Endothelial cell of umbilical vein (primary cell): ENCODE measurements around the gene CBLB. TPM values are rescaled to one million over a fixed set of nuclear protein-coding genes. Genes with fewer than 3 reads are reported as not detected.

Source experiments
- BruUV-seq: library from RNA; stranded (reverse); fragments of 400-500 nt; replicated peaks from 2 replicates; lab custom pipeline; 2021; lab: Mats Ljungman, UMichigan
- CTCF ChIA-PET: fragments of 300-600, 350-600 bp; sonication (Branson Sonifier 250); formaldehyde crosslinking; loops from one replicate; lab custom pipeline; 2021; ENCODE audit warnings: antibody characterized with exemption, inconsistent platforms; lab: Charles Lee
- POLR2A ChIA-PET: fragments of 300-600, 350-600 bp; sonication (Branson Sonifier 250); formaldehyde crosslinking; loops from one replicate; lab custom pipeline; 2021; ENCODE audit warnings: antibody characterized with exemption, inconsistent platforms; lab: Charles Lee
- DNase-seq: peaks from one replicate; pipeline ENCODE4 v3.0.0-alpha.2; 2011; ENCODE audit warnings: low read depth, low spot score
- FAIRE-seq: peaks from 2 replicates; lab custom pipeline; 2011; peaks lifted over from hg19 to GRCh38; lab: Jason Lieb, UNC
- H2AFZ ChIP-seq: 2 replicates; pipeline ENCODE4 v1.6.0; 2012; ENCODE audit warnings: low read depth, low read length, control low read depth, inconsistent platforms
- H3K27ac ChIP-seq: 2 replicates; pipeline ENCODE4 v1.5.1; 2011; ENCODE audit warnings: low read depth, mild to moderate bottlenecking, control low read depth, low read length, moderate library complexity; ENCODE audit not compliant: insufficient read depth
- H3K27me3 ChIP-seq, 2 experiments: 2 replicates each; pipeline versions ENCODE4 v1.6.0 to v1.6.1; 2011; ENCODE audit warnings: low read length in 2 of 2, mixed read lengths in 1 of 2; ENCODE audit not compliant: control insufficient read depth in 2 of 2, insufficient read depth in 2 of 2
- H3K36me3 ChIP-seq, 2 experiments: 2 replicates in 1 of 2; 3 replicates in 1 of 2; pipeline ENCODE4 v1.5.1; 2011; ENCODE audit warnings: low read length in 2 of 2, mild to moderate bottlenecking in 1 of 2, moderate library complexity in 1 of 2; ENCODE audit not compliant: control insufficient read depth in 2 of 2, insufficient read depth in 2 of 2; ENCODE audit errors: extremely low read depth in 1 of 2
- H3K4me1 ChIP-seq: 3 replicates; pipeline ENCODE4 v1.5.1; 2011; ENCODE audit warnings: mild to moderate bottlenecking, low read length; ENCODE audit not compliant: control insufficient read depth, insufficient read depth; ENCODE audit errors: extremely low read depth
- H3K4me2 ChIP-seq: 2 replicates; pipeline ENCODE4 v1.6.1; 2011; ENCODE audit warnings: low read length, control low read depth, mixed read lengths; ENCODE audit not compliant: insufficient read depth
- H3K4me3 ChIP-seq, 3 experiments: fragments of 200-600 bp in 1 of 3; sonication (generic), shearing (Covaris generic) in 1 of 3; replicated peaks in 1 of 3; 2 replicates each; pipeline ENCODE4 v1.5.1; 2011 to 2016; ENCODE audit warnings: control low read depth in 3 of 3, low read length in 3 of 3, mild to moderate bottlenecking in 2 of 3, inconsistent platforms in 1 of 3, low read depth in 1 of 3, moderate library complexity in 1 of 3; ENCODE audit not compliant: insufficient read depth in 1 of 3
- H3K79me2 ChIP-seq: 2 replicates; pipeline ENCODE4 v1.6.0; 2012; ENCODE audit warnings: low read length, inconsistent platforms; ENCODE audit not compliant: control insufficient read depth, insufficient read depth
- H3K9ac ChIP-seq: replicated peaks from 2 replicates; pipeline ENCODE3; 2011; ENCODE audit warnings: low read length, control low read depth; ENCODE audit not compliant: insufficient read depth; ENCODE audit errors: extremely low read depth
- H3K9me1 ChIP-seq: replicated peaks from 3 replicates; pipeline ENCODE4 v1.6.0; 2011; ENCODE audit warnings: mild to moderate bottlenecking, low read length; ENCODE audit not compliant: control insufficient read depth, insufficient read depth; ENCODE audit errors: extremely low read depth
- H3K9me3 ChIP-seq: replicated peaks from 2 replicates; pipeline ENCODE4 v1.5.1; 2012; ENCODE audit warnings: low read length, inconsistent platforms; ENCODE audit not compliant: control insufficient read depth, insufficient read depth
- H4K20me1 ChIP-seq: replicated peaks from 2 replicates; pipeline ENCODE3; 2011; ENCODE audit warnings: mild to moderate bottlenecking, low read length; ENCODE audit not compliant: control insufficient read depth, insufficient read depth; ENCODE audit errors: extremely low read depth
- CTCF ChIP-seq, 2 donors: IDR thresholded peaks; 1 replicate in 1 of 2; 2 replicates in 1 of 2; pipeline ENCODE4 v1.5.1; 2011; ENCODE audit warnings: low read length in 2 of 2, mild to moderate bottlenecking in 2 of 2, moderate library complexity in 2 of 2, control low read depth in 1 of 2, inconsistent platforms in 1 of 2, low read depth in 1 of 2; ENCODE audit not compliant: insufficient read depth in 1 of 2; ENCODE audit errors: extremely low read depth in 1 of 2
- EZH2 ChIP-seq: IDR thresholded peaks from 2 replicates; pipeline ENCODE4 v1.6.1; 2012; ENCODE audit warnings: borderline replicate concordance, low read depth, mild to moderate bottlenecking, moderate library complexity, low read length, inconsistent platforms; ENCODE audit not compliant: severe bottlenecking
- FOS ChIP-seq: IDR thresholded peaks from 2 replicates; pipeline ENCODE4 v1.6.1; 2011; ENCODE audit warnings: mild to moderate bottlenecking, low read length, moderate library complexity, borderline replicate concordance; ENCODE audit not compliant: insufficient read depth
- GATA2 ChIP-seq: IDR thresholded peaks from 2 replicates; pipeline ENCODE4 v1.7.0; 2011; ENCODE audit warnings: low read depth, mild to moderate bottlenecking, moderate library complexity, mixed read lengths, low read length; ENCODE audit not compliant: insufficient read length, insufficient read depth
- JUN ChIP-seq: IDR thresholded peaks from 2 replicates; pipeline ENCODE4 v1.6.1; 2011; ENCODE audit warnings: borderline replicate concordance, low read depth; ENCODE audit not compliant: insufficient read length, insufficient read depth
- MAX ChIP-seq: IDR thresholded peaks from 2 replicates; pipeline ENCODE4 v1.6.1; 2011; ENCODE audit not compliant: insufficient read depth, insufficient read length
- MYC ChIP-seq: IDR thresholded peaks from one replicate; pipeline ENCODE4 v1.6.1; 2011; ENCODE audit warnings: mild to moderate bottlenecking, low read depth, low read length
- POLR2A ChIP-seq: IDR thresholded peaks from 2 replicates; pipeline ENCODE4 v1.6.1; 2012; ENCODE audit warnings: low read depth, mild to moderate bottlenecking, control low read depth, low read length
- POLR2AphosphoS5 ChIP-seq: IDR thresholded peaks from 2 replicates; pipeline ENCODE4 v1.6.1; 2012; ENCODE audit warnings: low read depth, mild to moderate bottlenecking, control low read depth, low read length, moderate library complexity; ENCODE audit not compliant: insufficient read depth
- dilution Hi-C: fragments of 300-500 bp; cut with MboI; formaldehyde crosslinking; loops from one replicate; pipeline ENCODE4 v1.15.0; 2019; ENCODE audit warnings: low sequenced_read_pairs; ENCODE audit not compliant: extremely low pct_ligation_motif_present
- intact Hi-C: fragments of 100-400 bp; cut with micrococcal nuclease; formaldehyde crosslinking; loops from one replicate; pipeline ENCODE4 v1.10.0; 2022
- polyA plus RNA-seq, 4 experiments: library from polyadenylated mRNA; depleted of rRNA in 3 of 4; stranded (reverse) in 3 of 4; unstranded in 1 of 4; fragments of >200 nt; gene quantifications; 2 replicates each; pipeline versions ENCODE4 v1.2.1 to v1.2.3, GENCODE V29; 2011 to 2012; ENCODE audit warnings: missing spikeins in 1 of 4
- total RNA-seq: library from RNA; stranded (reverse); gene quantifications from 2 replicates; pipeline ENCODE4 v1.2.3, GENCODE V29; 2021

Gene CBLB
- total and polyA plus RNA-seq, 2 donors (not counting 3 experiments of a cell fraction or from before 2014, with no cell fraction given) = 17.8 to 39.6 TPM

- no peaks in the 10 kb centered on the region for H3K9me1 ChIP-seq
- intact Hi-C loops (no loop called here), dilution Hi-C loops (no loop called here)
- H3K4me1 ChIP-seq = no peaks in the 10 kb centered on the region
- DNase-seq (no peak), FAIRE-seq (no peak)
- no peak overlapping the region for H3K4me2 ChIP-seq
- TF ChIP-seq MYC = no peak
- TF ChIP-seq EZH2 = no peak
- no peak for TF ChIP-seq JUN
- TF ChIP-seq GATA2 = no peak
- TF ChIP-seq POLR2AphosphoS5 = no peak
- no peak for TF ChIP-seq MAX
- no peak for TF ChIP-seq POLR2A
- no peak for TF ChIP-seq CTCF (IDR thresholded peaks at IDR 0.05; ENCODE audit: extremely low read depth in 1 of 2, insufficient read depth in 1 of 2, low read depth in 1 of 2, low read length in 2 of 2)
- TF ChIP-seq FOS = no peak
- H2AFZ ChIP-seq = no peak overlapping the region
- no peaks in the 10 kb centered on the region for H3K79me2 ChIP-seq
- H3K9me3 ChIP-seq = no peaks in the 10 kb centered on the region
- H3K27me3 ChIP-seq = no peaks in the 10 kb centered on the region
- H3K36me3 ChIP-seq = no peaks in the 10 kb centered on the region
- BruUV-seq = no TSS peak
- no peak overlapping the region for H3K4me3 ChIP-seq
- H3K9ac ChIP-seq = no peak overlapping the region
- H3K27ac ChIP-seq = no peak overlapping the region
- CTCF ChIA-PET = interaction anchor here (1.4 kb wide), 1 partner anchor 16 kb away, joined by 3 read pairs; no protein-coding TSS in a partner anchor
- H4K20me1 ChIP-seq = no peaks in the 10 kb centered on the region
- POLR2A ChIA-PET = no interaction called here
Observed at GRCh38 chr3:105614288-105615030, 254.4 kb downstream of the CBLB start.
